Keratinocyte (primary cell): ENCODE data around the gene CDH9.

ENCODE experiments used
- CTCF ChIP-seq, 3 experiments: IDR thresholded peaks in 1 of 3; conservative IDR thresholded peaks in 1 of 3; optimal IDR thresholded peaks in 1 of 3; 2 replicates in 2 of 3; 3 replicates in 1 of 3; pipeline versions ENCODE3 to v1.5.1; 2011; ENCODE audit warnings: low read length in 3 of 3, mild to moderate bottlenecking in 3 of 3, moderate library complexity in 2 of 3, control low read depth in 1 of 3, inconsistent platforms in 1 of 3; ENCODE audit not compliant: insufficient read depth in 2 of 3; ENCODE audit errors: extremely low read depth in 1 of 3
- EZH2 ChIP-seq: IDR thresholded peaks from one replicate; pipeline ENCODE4 v1.6.1; 2012; ENCODE audit warnings: inconsistent platforms, mild to moderate bottlenecking, low read length, moderate library complexity

- TF ChIP-seq CTCF (optimal IDR thresholded peaks at IDR 0.05 in 1 of 3, IDR thresholded peaks at IDR 0.05 in 1 of 3, conservative IDR thresholded peaks at IDR 0.05 in 1 of 3; ENCODE audit: extremely low read depth in 1 of 3, insufficient read depth in 2 of 3, low read length in 3 of 3) (no peak), EZH2 (no peak)
Observed at GRCh38 chr5:26847041-26847736, 191.2 kb downstream of the CDH9 start.
